K562 (cell line): ENCODE results near the gene RNPEPL1. TPM values are rescaled to one million over a fixed set of nuclear protein-coding genes. Genes with fewer than 3 reads are reported as not detected.
A peak's percentile ranks its signal among the peaks of the same experiment; 100 is the strongest.

Source experiments
- ARNT ChIP-seq, 2 experiments: fragments of 450-650 bp; IDR thresholded peaks; 2 replicates each; pipeline ENCODE4 v1.6.1; 2016; ENCODE audit warnings: mild to moderate bottlenecking in 1 of 2
- BRD9 ChIP-seq: fragments of 450-650 bp; IDR thresholded peaks from 2 replicates; pipeline ENCODE4 v1.6.1; 2018; ENCODE audit warnings: low read depth; ENCODE audit not compliant: partially characterized antibody
- FIP1L1 ChIP-seq: fragments of 200-400 bp; formaldehyde crosslinking; IDR thresholded peaks from 2 replicates; pipeline ENCODE4 v1.6.1; 2018; ENCODE audit warnings: mild to moderate bottlenecking, low read depth, low read length; ENCODE audit not compliant: poor library complexity, severe bottlenecking
- FOS ChIP-seq: IDR thresholded peaks from 3 replicates; pipeline ENCODE4 v1.6.1; 2011; ENCODE audit not compliant: insufficient read length; ENCODE audit errors: extremely low read depth
- JUNB ChIP-seq: fragments of 450-650 bp; formaldehyde crosslinking; conservative IDR thresholded peaks from 2 replicates; pipeline ENCODE4 v1.4.0; 2020; ENCODE audit warnings: mild to moderate bottlenecking
- NFATC3 ChIP-seq: fragments of 450-650 bp; IDR thresholded peaks from 2 replicates; pipeline ENCODE4 v1.6.1; 2017; ENCODE audit warnings: mild to moderate bottlenecking
- PHB2 ChIP-seq: fragments of 450-650 bp; IDR thresholded peaks from 2 replicates; pipeline ENCODE4 v1.6.1; 2017; ENCODE audit warnings: low read depth
- RAD21 ChIP-seq, 2 experiments: fragments of 250-450 bp in 1 of 2; fragments of 450-650 bp in 1 of 2; sonication (Bioruptor Pico) in 1 of 2; formaldehyde crosslinking in 1 of 2; IDR thresholded peaks in 1 of 2; conservative IDR thresholded peaks in 1 of 2; 2 replicates each; pipeline versions ENCODE4 v1.4.0 to v1.8.0; 2020 to 2022; ENCODE audit warnings: mild to moderate bottlenecking in 2 of 2, moderate library complexity in 1 of 2
- RUNX1 ChIP-seq: sonication (generic); IDR thresholded peaks from 2 replicates; pipeline ENCODE4 v1.6.1; 2016; ENCODE audit warnings: antibody characterized with exemption, low read depth
- SP1 ChIP-seq: sonication (generic); formaldehyde crosslinking; IDR thresholded peaks from 2 replicates; pipeline ENCODE4 v1.8.1; 2022; ENCODE audit warnings: mild to moderate bottlenecking, missing genetic modification reagents
- TAF7 ChIP-seq: fragments of 450-650 bp; IDR thresholded peaks from 2 replicates; pipeline ENCODE4 v1.6.1; 2016; ENCODE audit warnings: missing genetic modification characterization, missing compliant biosample characterization
- ZNF589 ChIP-seq: fragments of 200-800 bp; sonication (Bioruptor generic); IDR thresholded peaks from 2 replicates; pipeline ENCODE4 v1.6.1; 2016; ENCODE audit warnings: low read depth, missing genetic modification characterization, missing compliant biosample characterization
- polyA plus RNA-seq, 8 experiments: library from polyadenylated mRNA; depleted of rRNA in 4 of 8; stranded (reverse) in 5 of 8; unstranded in 3 of 8; fragments of >200 nt; fragmentation: Nextera tagmentation in 2 of 8; fragmentation: Illumina TruSeq in 1 of 8; extraction: Ambion mirVana in 2 of 8; extraction: Trizol in 1 of 8; gene quantifications; 2 replicates each; pipeline versions ENCODE4 v1.2.1 to v1.2.3, GENCODE V29; 2011 to 2014; ENCODE audit warnings: inconsistent platforms in 1 of 8, missing spikeins in 1 of 8
- total RNA-seq, 7 experiments: library from RNA; depleted of rRNA in 6 of 7; stranded (reverse); fragments of >200 nt in 6 of 7; fragmentation: Illumina TruSeq in 2 of 7; extraction: Trizol in 2 of 7; gene quantifications; 2 replicates each; pipeline versions ENCODE4 v1.2.1 to v1.2.3, GENCODE V29; 2011 to 2021; ENCODE audit warnings: low replicate concordance in 1 of 7
- TF ChIP-seq, protein P1 (sequence below): fragments of 250-450 bp; sonication (Bioruptor Pico); IDR thresholded peaks from 2 replicates; pipeline ENCODE4 v1.8.0; 2022; ENCODE audit warnings: moderate library complexity, mild to moderate bottlenecking, inconsistent platforms
- TF ChIP-seq, protein P2 (sequence below): fragments of 250-450 bp; sonication (Bioruptor Pico); IDR thresholded peaks from 2 replicates; pipeline ENCODE4 v1.5.0; 2021
- TF ChIP-seq, protein P3 (sequence below): fragments of 450-650 bp; conservative IDR thresholded peaks from 2 replicates; pipeline ENCODE4 v1.6.1; 2016; ENCODE audit warnings: missing genetic modification characterization, low read depth, mild to moderate bottlenecking, control low read depth, missing compliant biosample characterization

The RNPEPL1 gene
- total and polyA plus RNA-seq, 9 of the 15 experiments (the other 6 are each of a cell fraction or from before 2014, with no cell fraction given) = 0.07 to 38.7 (median 5.6) TPM

DNA sequence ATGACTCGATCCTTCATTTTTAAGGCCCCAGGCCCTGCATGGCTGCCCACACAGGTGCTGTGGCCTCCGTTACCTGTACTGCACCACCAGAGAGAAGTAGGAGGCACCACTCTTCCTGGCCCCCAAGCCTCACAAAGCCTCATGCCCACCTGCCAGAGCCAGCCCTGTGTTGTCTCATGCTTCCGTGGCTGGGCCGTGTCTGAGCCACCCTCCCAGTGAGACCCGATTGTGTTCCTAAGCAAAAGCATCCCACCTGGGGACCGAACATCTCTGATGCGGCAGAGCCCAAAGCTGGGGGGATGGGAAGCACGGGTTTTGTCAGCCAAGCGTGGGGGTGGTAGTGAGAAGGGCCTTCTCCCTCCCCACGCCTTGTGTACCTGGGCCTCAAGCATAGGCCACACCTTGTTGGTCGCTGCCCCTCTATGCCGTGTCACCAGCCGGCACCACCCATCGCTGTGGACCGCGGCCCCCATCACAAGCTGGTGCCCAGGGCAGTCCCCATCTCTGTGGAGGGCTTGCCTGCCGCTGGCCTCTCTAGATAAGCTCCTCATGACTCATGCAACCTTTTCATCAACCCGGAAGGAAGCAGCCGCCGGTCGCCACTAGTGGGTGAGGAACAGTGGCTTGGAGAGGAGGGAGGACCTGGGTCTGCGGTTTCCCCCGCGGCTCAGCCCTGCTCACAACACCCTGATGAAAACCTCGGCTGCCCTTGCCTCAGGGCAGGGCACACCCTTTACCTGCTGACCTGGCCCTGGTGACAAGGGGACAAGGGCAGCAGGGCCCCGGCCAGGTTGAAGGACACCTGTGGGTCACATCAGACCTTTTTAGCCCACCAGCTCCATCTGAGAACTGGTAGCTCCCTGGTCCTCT is 2.7 kb upstream of the RNPEPL1 start (continued):
- peak; percentile 45; the same call in 1 of the 2 replicates for TF ChIP-seq JUNB (CRISPR knock-in tag)
- TF ChIP-seq BRD9 = peak; percentile 42
- TF ChIP-seq, protein P1, sequence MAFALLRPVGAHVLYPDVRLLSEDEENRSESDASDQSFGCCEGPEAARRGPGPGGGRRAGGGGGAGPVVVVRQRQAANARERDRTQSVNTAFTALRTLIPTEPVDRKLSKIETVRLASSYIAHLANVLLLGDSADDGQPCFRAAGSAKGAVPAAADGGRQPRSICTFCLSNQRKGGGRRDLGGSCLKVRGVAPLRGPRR (CRISPR knock-in tag) = no peak
- TF ChIP-seq FIP1L1 = no peak
- TF ChIP-seq, protein P2, sequence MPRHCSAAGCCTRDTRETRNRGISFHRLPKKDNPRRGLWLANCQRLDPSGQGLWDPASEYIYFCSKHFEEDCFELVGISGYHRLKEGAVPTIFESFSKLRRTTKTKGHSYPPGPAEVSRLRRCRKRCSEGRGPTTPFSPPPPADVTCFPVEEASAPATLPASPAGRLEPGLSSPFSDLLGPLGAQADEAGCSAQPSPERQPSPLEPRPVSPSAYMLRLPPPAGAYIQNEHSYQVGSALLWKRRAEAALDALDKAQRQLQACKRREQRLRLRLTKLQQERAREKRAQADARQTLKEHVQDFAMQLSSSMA = no peak
- no peak for TF ChIP-seq ARNT (IDR thresholded peaks at IDR 0.05)
- no peak for TF ChIP-seq PHB2
- TF ChIP-seq, protein P3, sequence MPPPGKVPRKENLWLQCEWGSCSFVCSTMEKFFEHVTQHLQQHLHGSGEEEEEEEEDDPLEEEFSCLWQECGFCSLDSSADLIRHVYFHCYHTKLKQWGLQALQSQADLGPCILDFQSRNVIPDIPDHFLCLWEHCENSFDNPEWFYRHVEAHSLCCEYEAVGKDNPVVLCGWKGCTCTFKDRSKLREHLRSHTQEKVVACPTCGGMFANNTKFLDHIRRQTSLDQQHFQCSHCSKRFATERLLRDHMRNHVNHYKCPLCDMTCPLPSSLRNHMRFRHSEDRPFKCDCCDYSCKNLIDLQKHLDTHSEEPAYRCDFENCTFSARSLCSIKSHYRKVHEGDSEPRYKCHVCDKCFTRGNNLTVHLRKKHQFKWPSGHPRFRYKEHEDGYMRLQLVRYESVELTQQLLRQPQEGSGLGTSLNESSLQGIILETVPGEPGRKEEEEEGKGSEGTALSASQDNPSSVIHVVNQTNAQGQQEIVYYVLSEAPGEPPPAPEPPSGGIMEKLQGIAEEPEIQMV (tag) = no peak
- no peak for TF ChIP-seq NFATC3
- TF ChIP-seq ZNF589 (CRISPR knock-in tag) = 0 out of 2 replicates have a peak, but pooled peaks have one; percentile 7
- TF ChIP-seq FOS = peak; percentile 56
- no peak for TF ChIP-seq RAD21 (CRISPR knock-in tag; conservative IDR thresholded peaks at IDR 0.05 in 1 of 2, IDR thresholded peaks at IDR 0.05 in 1 of 2)
- peak; percentile 58; the same call in 1 of the 2 replicates for TF ChIP-seq RUNX1
- no peak for TF ChIP-seq TAF7 (tag)
- TF ChIP-seq SP1 (CRISPR knock-in tag) = no peak
- TF ChIP-seq, all 486 proteins: peak for 144
